Smooth muscle cell (in vitro differentiated cells): ENCODE results near the gene SHF. TPM values are rescaled to one million over a fixed set of nuclear protein-coding genes. Genes with fewer than 3 reads are reported as not detected.

ENCODE experiments used
- DNase-seq: peaks from one replicate; lab custom pipeline; 2025; ENCODE audit not compliant: unreplicated experiment; lab: John Stamatoyannopoulos, UW
- H2AFZ ChIP-seq: fragments of 200-600 bp; sonication (generic); 2 replicates; pipeline ENCODE4 v1.6.0; 2016; ENCODE audit warnings: antibody characterized with exemption, low read depth, mild to moderate bottlenecking
- H3F3A ChIP-seq: fragments of 200-600 bp; sonication (generic); 2 replicates; pipeline ENCODE4 v1.6.0; 2017; ENCODE audit warnings: antibody characterized with exemption, low read depth
- H3K27ac ChIP-seq: fragments of 200-600 bp; sonication (generic); 2 replicates; pipeline ENCODE4 v1.5.1; 2016; ENCODE audit warnings: low read depth, mild to moderate bottlenecking
- H3K27me3 ChIP-seq: fragments of 200-600 bp; sonication (generic); 2 replicates; pipeline ENCODE4 v1.6.1; 2016; ENCODE audit warnings: low read depth, mild to moderate bottlenecking
- H3K36me3 ChIP-seq: fragments of 200-600 bp; sonication (generic); 2 replicates; pipeline ENCODE4 v1.5.1; 2016; ENCODE audit warnings: low read depth
- H3K4me1 ChIP-seq: fragments of 200-600 bp; sonication (generic); 2 replicates; pipeline ENCODE4 v1.5.1; 2016; ENCODE audit warnings: low read depth
- H3K4me2 ChIP-seq: fragments of 200-600 bp; sonication (generic); 2 replicates; pipeline ENCODE4 v1.6.0; 2016; ENCODE audit warnings: mild to moderate bottlenecking
- H3K4me3 ChIP-seq: fragments of 200-600 bp; sonication (generic); 2 replicates; pipeline ENCODE4 v1.5.1; 2016; ENCODE audit warnings: mild to moderate bottlenecking
- H3K79me2 ChIP-seq: fragments of 200-600 bp; sonication (generic); 2 replicates; pipeline ENCODE4 v1.6.0; 2016; ENCODE audit warnings: low read depth, mild to moderate bottlenecking
- H3K9ac ChIP-seq: fragments of 200-600 bp; sonication (generic); 2 replicates; pipeline ENCODE4 v1.6.0; 2016; ENCODE audit warnings: low read depth
- H3K9me3 ChIP-seq: fragments of 200-600 bp; sonication (generic); replicated peaks from 2 replicates; pipeline ENCODE4 v1.5.1; 2016; ENCODE audit warnings: low read depth
- H4K20me1 ChIP-seq: fragments of 200-600 bp; sonication (generic); 2 replicates; pipeline ENCODE4 v1.6.0; 2016; ENCODE audit warnings: low read depth
- WGBS: methylation state at CpG from one replicate; pipeline ENCODE4 v1.1.7; 2016; ENCODE audit warnings: low lambda C conversion rate; 5-methylcytosine and 5-hydroxymethylcytosine counted together
- polyA plus RNA-seq: library from polyadenylated mRNA; unstranded; fragments of >200 nt; fragmentation: Nextera tagmentation; extraction: Ambion mirVana; gene quantifications from 2 replicates; pipeline ENCODE4 v1.2.1, GENCODE V29; 2016
- total RNA-seq: library from RNA; depleted of rRNA; stranded (reverse); fragments of >200 nt; gene quantifications from 2 replicates; pipeline ENCODE4 v1.2.3, GENCODE V29; 2014
- TF ChIP-seq, protein P1 (sequence below): fragments of 200-600 bp; sonication (generic); IDR thresholded peaks from 2 replicates; pipeline ENCODE4 v1.5.1; 2017; ENCODE audit warnings: borderline replicate concordance, mild to moderate bottlenecking, antibody characterized with exemption; ENCODE audit not compliant: insufficient read depth, poor library complexity, severe bottlenecking

Gene SHF
- total and polyA plus RNA-seq, 2 experiments from 2014 or later: 16.4 to 41.3 TPM

DNA sequence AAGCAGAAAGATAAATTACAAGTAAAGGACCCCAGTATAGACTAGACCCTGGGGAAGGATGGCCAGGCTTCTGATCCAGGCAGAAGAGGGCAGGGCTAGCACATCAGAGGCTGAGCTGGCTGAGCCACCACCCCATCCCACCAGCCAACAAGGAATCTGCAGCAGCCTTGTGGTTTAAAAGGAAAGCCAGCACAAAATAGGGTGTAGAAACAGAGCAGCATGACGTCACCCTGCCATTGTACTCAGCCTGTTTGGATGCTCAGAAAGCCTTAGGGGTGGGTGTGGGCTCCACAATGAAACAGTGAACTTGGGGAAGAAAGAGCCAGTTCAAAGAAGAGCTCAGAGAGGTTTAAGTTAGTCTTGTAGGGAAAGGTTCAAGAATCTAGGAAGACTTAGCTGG lies 29.8 kb downstream of the SHF start:
- Histone ChIP-seq H2AFZ (no peak overlapping the region), H3K79me2 (no peaks in the 10 kb centered on the region), H3K36me3 (no peaks in the 10 kb centered on the region), H3K4me2 (no peak overlapping the region), H3F3A (no peaks in the 10 kb centered on the region), H3K27me3 (no peaks in the 10 kb centered on the region), H3K4me1 (peaks cover 20% of the 10 kb centered on the region), H3K27ac (peak overlapping the region; percentile 84), H3K4me3 (no peak overlapping the region), H4K20me1 (no peaks in the 10 kb centered on the region), H3K9me3 (no peaks in the 10 kb centered on the region), H3K9ac (peak overlapping the region; percentile 59)
- TF ChIP-seq, protein P1, sequence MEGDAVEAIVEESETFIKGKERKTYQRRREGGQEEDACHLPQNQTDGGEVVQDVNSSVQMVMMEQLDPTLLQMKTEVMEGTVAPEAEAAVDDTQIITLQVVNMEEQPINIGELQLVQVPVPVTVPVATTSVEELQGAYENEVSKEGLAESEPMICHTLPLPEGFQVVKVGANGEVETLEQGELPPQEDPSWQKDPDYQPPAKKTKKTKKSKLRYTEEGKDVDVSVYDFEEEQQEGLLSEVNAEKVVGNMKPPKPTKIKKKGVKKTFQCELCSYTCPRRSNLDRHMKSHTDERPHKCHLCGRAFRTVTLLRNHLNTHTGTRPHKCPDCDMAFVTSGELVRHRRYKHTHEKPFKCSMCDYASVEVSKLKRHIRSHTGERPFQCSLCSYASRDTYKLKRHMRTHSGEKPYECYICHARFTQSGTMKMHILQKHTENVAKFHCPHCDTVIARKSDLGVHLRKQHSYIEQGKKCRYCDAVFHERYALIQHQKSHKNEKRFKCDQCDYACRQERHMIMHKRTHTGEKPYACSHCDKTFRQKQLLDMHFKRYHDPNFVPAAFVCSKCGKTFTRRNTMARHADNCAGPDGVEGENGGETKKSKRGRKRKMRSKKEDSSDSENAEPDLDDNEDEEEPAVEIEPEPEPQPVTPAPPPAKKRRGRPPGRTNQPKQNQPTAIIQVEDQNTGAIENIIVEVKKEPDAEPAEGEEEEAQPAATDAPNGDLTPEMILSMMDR: no peak
- 5% methylated on average over 1 of the region's 1 CpG for WGBS
- no peak for DNase-seq

DNA sequence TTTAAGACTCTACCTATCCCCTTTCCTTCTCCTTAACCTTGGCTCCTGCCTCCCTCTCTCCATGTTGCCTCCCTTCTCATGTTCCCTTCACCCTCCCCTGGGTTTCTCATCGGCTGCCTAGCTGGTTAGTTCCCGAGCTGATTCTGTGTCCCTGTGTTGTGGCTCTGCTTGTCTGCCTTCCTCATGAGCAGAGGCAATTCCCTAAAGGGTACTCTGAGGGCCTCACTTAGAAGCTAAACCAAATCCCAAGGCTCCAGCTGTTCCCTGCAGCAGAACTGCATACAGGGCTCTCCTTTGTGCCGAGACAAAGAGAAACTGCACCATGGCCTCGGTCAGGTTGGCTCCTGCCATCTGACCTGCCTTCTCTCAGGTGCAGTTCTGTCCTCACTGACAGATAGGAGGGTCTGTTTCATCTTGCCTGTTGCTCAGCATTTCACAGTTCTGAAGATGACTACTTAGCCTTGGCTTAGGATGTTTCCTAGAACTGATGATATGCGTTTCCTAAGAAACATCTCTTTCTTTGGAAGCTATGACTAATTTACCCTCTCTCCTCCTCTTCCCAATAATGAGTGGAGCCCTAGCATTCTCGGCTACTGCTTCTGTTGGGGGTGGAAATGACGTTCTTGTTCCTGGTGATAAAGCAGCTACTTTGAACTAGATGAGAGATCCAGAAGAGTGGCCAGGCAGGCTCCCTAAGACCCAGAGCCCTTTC lies 30.9 kb downstream of the SHF start:
- Histone ChIP-seq H2AFZ (no peak overlapping the region), H3K4me2 (peak overlapping the region; percentile 61)

DNA sequence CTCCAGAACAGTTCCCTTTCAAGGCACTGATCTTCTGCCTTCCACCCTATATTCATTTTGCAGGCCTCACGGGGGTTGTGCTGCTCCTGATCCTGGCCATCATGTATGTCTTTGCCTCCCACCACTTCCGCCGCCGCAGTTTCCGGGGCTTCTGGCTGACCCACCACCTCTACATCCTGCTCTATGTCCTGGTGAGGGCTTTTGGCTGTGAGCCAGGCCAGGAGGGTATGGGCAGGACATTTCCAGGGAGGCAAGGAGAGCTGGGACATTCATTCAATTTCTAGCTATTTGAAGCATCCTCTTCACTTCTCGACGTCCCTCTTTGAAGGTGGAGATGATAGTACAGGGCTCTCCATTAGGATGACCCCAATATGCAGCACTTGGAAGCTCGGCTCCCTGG lies 32.0 kb downstream of the SHF start:
- H3K27me3 ChIP-seq: no peaks in the 10 kb centered on the region
- H3K36me3 ChIP-seq: no peaks in the 10 kb centered on the region
- DNase-seq: no peak
- no peak overlapping the region for H3K27ac ChIP-seq
- H3K4me1 ChIP-seq: peaks cover 15% of the 10 kb centered on the region
- H3K4me2 ChIP-seq: no peak overlapping the region
- TF ChIP-seq, protein P1: no peak
- no peak overlapping the region for H3K9ac ChIP-seq
- no peaks in the 10 kb centered on the region for H4K20me1 ChIP-seq
- no peaks in the 10 kb centered on the region for H3F3A ChIP-seq
- no peak overlapping the region for H3K4me3 ChIP-seq
- no peaks in the 10 kb centered on the region for H3K9me3 ChIP-seq
- H3K79me2 ChIP-seq: no peaks in the 10 kb centered on the region
- 94% methylated on average over 8 of the region's 8 CpGs for WGBS
- no peak overlapping the region for H2AFZ ChIP-seq

More for the DNA sequence above, 30.9 kb downstream of the SHF start:
- no peak for DNase-seq
- Histone ChIP-seq H3K27ac (peak overlapping the region; percentile 84), H4K20me1 (no peaks in the 10 kb centered on the region), H3F3A (no peaks in the 10 kb centered on the region), H3K27me3 (no peaks in the 10 kb centered on the region), H3K4me3 (no peak overlapping the region), H3K9me3 (no peaks in the 10 kb centered on the region), H3K79me2 (no peaks in the 10 kb centered on the region), H3K9ac (peak overlapping the region; percentile 59), H3K4me1 (peaks cover 15% of the 10 kb centered on the region), H3K36me3 (no peaks in the 10 kb centered on the region)
- 35% methylated on average over 7 of the region's 7 CpGs for WGBS
- TF ChIP-seq, protein P1: no peak
